A549 (cell line): ENCODE measurements around the gene SLC10A3.

Experiments used
- CBX2 ChIP-seq: fragments of 200-600 bp; sonication (generic); IDR thresholded peaks from 2 replicates; pipeline ENCODE4 v1.6.1; 2016; ENCODE audit warnings: low read depth, mild to moderate bottlenecking, borderline replicate concordance
- ELK1 ChIP-seq: fragments of 150-350 bp; IDR thresholded peaks from 2 replicates; pipeline ENCODE4 v1.6.1; 2014; ENCODE audit warnings: low read depth, mild to moderate bottlenecking, low read length
- RNF2 ChIP-seq: fragments of 200-600 bp; sonication (generic); IDR thresholded peaks from 2 replicates; pipeline ENCODE4 v1.6.1; 2016; ENCODE audit warnings: low read depth, mild to moderate bottlenecking, antibody characterized with exemption, moderate library complexity, borderline replicate concordance

- TF ChIP-seq CBX2, result no peak
- no peak for TF ChIP-seq RNF2
- no peak for TF ChIP-seq ELK1
Observed at GRCh38 chrX:154490021-154490413, 412 bp downstream of the SLC10A3 start.
